Fibroblast of lung (primary cell): ENCODE results near the gene NPTX1. TPM values are rescaled to one million over a fixed set of nuclear protein-coding genes. Genes with fewer than 3 reads are reported as not detected.

Experiments used
- DNase-seq, 2 donors: peaks; one replicate each; pipeline versions ENCODE4 v3.0.0 to v3.0.0-alpha.2; 2010; ENCODE audit warnings: low read depth in 2 of 2
- H2AFZ ChIP-seq: 2 replicates; pipeline ENCODE4 v1.5.1; 2012; ENCODE audit warnings: low read length, control low read depth, inconsistent platforms
- H3K27ac ChIP-seq: 2 replicates; pipeline ENCODE4 v1.5.1; 2011; ENCODE audit warnings: low read length, control low read depth; ENCODE audit not compliant: insufficient read depth
- H3K27me3 ChIP-seq: 2 replicates; pipeline ENCODE4 v1.5.1; 2011; ENCODE audit warnings: mild to moderate bottlenecking, low read length; ENCODE audit not compliant: control insufficient read depth, insufficient read depth
- H3K36me3 ChIP-seq: 2 replicates; pipeline ENCODE4 v1.5.1; 2011; ENCODE audit warnings: low read length; ENCODE audit not compliant: control insufficient read depth, insufficient read depth
- H3K4me1 ChIP-seq: 2 replicates; pipeline ENCODE4 v1.5.1; 2011; ENCODE audit warnings: low read length; ENCODE audit not compliant: control insufficient read depth, insufficient read depth; ENCODE audit errors: extremely low read depth
- H3K4me2 ChIP-seq: 2 replicates; pipeline ENCODE4 v1.5.1; 2011; ENCODE audit warnings: low read length, control low read depth; ENCODE audit not compliant: insufficient read depth; ENCODE audit errors: extremely low read depth
- H3K4me3 ChIP-seq, 4 experiments: fragments of 200-600 bp in 1 of 4; sonication (generic) in 1 of 4; replicated peaks in 1 of 4; 2 replicates each; pipeline ENCODE4 v1.5.1; 2011 to 2016; ENCODE audit warnings: low read length in 4 of 4, low read depth in 3 of 4, mild to moderate bottlenecking in 3 of 4, control low read depth in 2 of 4, inconsistent platforms in 1 of 4, mixed read lengths in 1 of 4; ENCODE audit not compliant: insufficient read depth in 1 of 4; ENCODE audit errors: control extremely low read depth in 1 of 4
- H3K79me2 ChIP-seq: 2 replicates; pipeline ENCODE4 v1.5.1; 2012; ENCODE audit warnings: mild to moderate bottlenecking, low read length, inconsistent platforms; ENCODE audit not compliant: control insufficient read depth, insufficient read depth
- H3K9ac ChIP-seq: 2 replicates; pipeline ENCODE4 v1.5.1; 2011; ENCODE audit warnings: mild to moderate bottlenecking, low read length, control low read depth; ENCODE audit not compliant: insufficient read depth
- H3K9me3 ChIP-seq: 2 replicates; pipeline ENCODE4 v1.5.1; 2012; ENCODE audit warnings: low read depth, low read length; ENCODE audit not compliant: control insufficient read depth, insufficient read depth
- H4K20me1 ChIP-seq: 2 replicates; pipeline ENCODE4 v1.5.1; 2011; ENCODE audit warnings: low read length; ENCODE audit not compliant: control insufficient read depth, insufficient read depth; ENCODE audit errors: extremely low read depth
- CTCF ChIP-seq, 2 donors: IDR thresholded peaks in 1 of 2; conservative IDR thresholded peaks in 1 of 2; 1 replicate in 1 of 2; 2 replicates in 1 of 2; pipeline ENCODE4 v1.5.1; 2011 to 2012; ENCODE audit warnings: low read length in 2 of 2, control low read depth in 1 of 2, inconsistent platforms in 1 of 2, low read depth in 1 of 2, mild to moderate bottlenecking in 1 of 2
- EZH2 ChIP-seq: IDR thresholded peaks from 2 replicates; pipeline ENCODE4 v1.5.1; 2012; ENCODE audit warnings: low read length, control low read depth, mild to moderate bottlenecking; ENCODE audit errors: missing control alignments
- polyA plus RNA-seq, 2 donors: library from polyadenylated mRNA; depleted of rRNA in 1 of 2; stranded (reverse) in 1 of 2; unstranded in 1 of 2; fragments of >200 nt; gene quantifications; 2 replicates each; pipeline ENCODE4 v1.2.1, GENCODE V29; 2011 to 2012; ENCODE audit warnings: missing spikeins in 1 of 2
- total RNA-seq: library from RNA; depleted of rRNA; stranded (reverse); fragments of >200 nt; gene quantifications from 2 replicates; pipeline ENCODE4 v1.2.1, GENCODE V29; 2014

The NPTX1 gene
- total and polyA plus RNA-seq, 2 donors (not counting 1 experiment from before 2014, with no cell fraction given), result 14.9 to 31.2 TPM

- H3K4me1 ChIP-seq, result no peaks in the 10 kb centered on the region
- no peak overlapping the region for H2AFZ ChIP-seq
- no peaks in the 10 kb centered on the region for H3K79me2 ChIP-seq
- no peak for DNase-seq
- no peak overlapping the region for H3K4me2 ChIP-seq
- H3K27me3 ChIP-seq, result peaks cover 4% of the 10 kb centered on the region
- H4K20me1 ChIP-seq, result no peaks in the 10 kb centered on the region
- no peaks in the 10 kb centered on the region for H3K36me3 ChIP-seq
- no peak overlapping the region for H3K9ac ChIP-seq
- no peaks in the 10 kb centered on the region for H3K9me3 ChIP-seq
- TF ChIP-seq CTCF (conservative IDR thresholded peaks at IDR 0.05 in 1 of 2, IDR thresholded peaks at IDR 0.05 in 1 of 2; ENCODE audit: low read depth in 1 of 2, low read length in 2 of 2) (no peak), EZH2 (no peak)
- no peak overlapping the region for H3K4me3 ChIP-seq
- no peak overlapping the region for H3K27ac ChIP-seq
Measured at GRCh38 chr17:80432961-80433550, 43.4 kb downstream of the NPTX1 start.

DNA sequence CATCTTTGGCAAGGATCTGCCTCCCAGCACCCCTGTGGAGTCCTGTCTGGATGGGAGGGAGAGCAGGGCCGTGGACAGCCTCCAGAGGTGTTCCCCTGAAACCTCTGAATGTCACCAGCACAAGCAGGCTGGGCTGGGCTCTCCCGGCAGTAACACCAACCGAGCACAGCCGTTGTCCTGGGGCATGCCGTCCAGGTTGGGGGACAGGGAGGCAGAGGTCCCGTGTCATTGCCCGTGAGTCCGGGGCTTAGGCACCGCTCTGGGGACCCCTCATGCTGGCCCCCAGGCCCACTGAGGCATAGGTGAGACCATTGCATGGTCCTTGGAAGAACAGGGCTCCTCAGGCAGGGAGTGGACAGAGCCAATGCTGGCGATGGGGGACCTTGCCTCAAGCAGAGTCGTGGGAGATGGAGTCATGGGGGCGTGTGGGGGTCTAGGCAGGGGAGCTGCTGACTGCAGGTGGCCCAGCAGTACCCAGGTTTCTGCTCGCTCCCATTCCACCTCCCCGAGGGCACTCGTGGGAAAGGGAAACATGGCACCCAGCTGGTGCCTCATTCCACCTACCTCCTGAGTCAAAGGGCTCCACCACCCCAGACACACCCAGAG is 44.0 kb downstream of the NPTX1 start:
- Histone ChIP-seq H3K27me3 (peaks cover 2% of the 10 kb centered on the region), H3K9ac (no peak overlapping the region), H2AFZ (no peak overlapping the region), H3K27ac (no peak overlapping the region), H3K79me2 (no peaks in the 10 kb centered on the region), H3K4me2 (no peak overlapping the region), H3K36me3 (no peaks in the 10 kb centered on the region), H3K4me3 (no peak overlapping the region), H4K20me1 (no peaks in the 10 kb centered on the region), H3K4me1 (no peaks in the 10 kb centered on the region), H3K9me3 (no peaks in the 10 kb centered on the region)
- no peak for TF ChIP-seq EZH2
- no peak for TF ChIP-seq CTCF (conservative IDR thresholded peaks at IDR 0.05 in 1 of 2, IDR thresholded peaks at IDR 0.05 in 1 of 2; ENCODE audit: low read depth in 1 of 2, low read length in 2 of 2)
- DNase-seq, result no peak

- Histone ChIP-seq H3K4me3 (no peak overlapping the region), H4K20me1 (no peaks in the 10 kb centered on the region), H2AFZ (no peak overlapping the region), H3K9me3 (no peaks in the 10 kb centered on the region), H3K79me2 (no peaks in the 10 kb centered on the region), H3K4me1 (no peaks in the 10 kb centered on the region), H3K9ac (no peak overlapping the region), H3K36me3 (no peaks in the 10 kb centered on the region), H3K27me3 (no peaks in the 10 kb centered on the region), H3K27ac (no peak overlapping the region), H3K4me2 (no peak overlapping the region)
- DNase-seq, result no peak
- no peak for TF ChIP-seq EZH2
- no peak for TF ChIP-seq CTCF (conservative IDR thresholded peaks at IDR 0.05 in 1 of 2, IDR thresholded peaks at IDR 0.05 in 1 of 2; ENCODE audit: low read depth in 1 of 2, low read length in 2 of 2)
Measured at GRCh38 chr17:80431246-80432195, 44.9 kb downstream of the NPTX1 start.
